ENCODE results near the gene BCAT1.
"Not testable (repeated sequence)": the region's sequence is repeated elsewhere in the genome, so short reads cannot be mapped to it uniquely, and the experiment has no call there.

BCAT1 gene

GRCh38 chr12:24960222-24960855 is 11.4 kb upstream of the BCAT1 start:
- POLR2A ChIA-PET, result no interaction called here
- DNase-seq, result peak; percentile 60 to 78 (median 75)
- Histone ChIP-seq H3K36me3 (ENCODE audit: control insufficient read depth in 4 of 4, insufficient read depth in 4 of 4, low read length in 3 of 4) (no peaks in the 10 kb centered on the region), H3K27ac (ENCODE audit: insufficient read depth in 1 of 2, low read depth in 1 of 2, low read length in 2 of 2, poor library complexity in 1 of 2, severe bottlenecking in 2 of 2) (no peak overlapping the region), H3K4me3 (ENCODE audit: control insufficient read depth in 1 of 7, extremely low read depth in 1 of 7, insufficient read depth in 4 of 7, low read depth in 2 of 7, low read length in 6 of 7) (no peak overlapping the region), H3K9me3 (ENCODE audit: control extremely low read depth in 1 of 5, control insufficient read depth in 4 of 5, insufficient read depth in 2 of 5, low read depth in 1 of 5, low read length in 4 of 5) (peaks cover 0 to 17% (median 0%) of the 10 kb centered on the region in 5 experiments), H3K4me1 (ENCODE audit: control extremely low read depth in 1 of 4, control insufficient read depth in 4 of 4, insufficient read depth in 4 of 4, low read length in 3 of 4) (no peaks in the 10 kb centered on the region), H3K27me3 (replicated peaks in 2 of 5; ENCODE audit: control insufficient read depth in 4 of 5, insufficient read depth in 5 of 5, low read length in 4 of 5) (no peaks in the 10 kb centered on the region)
- CTCF ChIA-PET, result interaction anchor here (0.8 to 2.1 kb wide), 9 partner anchors 8 to 170 kb away, joined by 3 to 7 read pairs (median 3); no protein-coding TSS in a partner anchor
- WGBS (ENCODE audit: insufficient coverage), result 43% methylated on average over 1 of the region's 2 CpGs

GRCh38 chr12:24956351-24956750 is 7.5 kb upstream of the BCAT1 start:
- H3K27ac ChIP-seq (ENCODE audit: insufficient read depth in 1 of 2, low read depth in 1 of 2, low read length in 2 of 2, poor library complexity in 1 of 2, severe bottlenecking in 2 of 2); DNase-seq; H3K4me3 ChIP-seq (ENCODE audit: control insufficient read depth in 1 of 7, extremely low read depth in 1 of 7, insufficient read depth in 4 of 7, low read depth in 2 of 7, low read length in 6 of 7); POLR2A ChIA-PET; H3K4me1 ChIP-seq (ENCODE audit: control extremely low read depth in 1 of 4, control insufficient read depth in 4 of 4, insufficient read depth in 4 of 4, low read length in 3 of 4); H3K9me3 ChIP-seq (ENCODE audit: control extremely low read depth in 1 of 5, control insufficient read depth in 4 of 5, insufficient read depth in 2 of 5, low read depth in 1 of 5, low read length in 4 of 5); H3K36me3 ChIP-seq (ENCODE audit: control insufficient read depth in 4 of 4, insufficient read depth in 4 of 4, low read length in 3 of 4); H3K27me3 ChIP-seq (replicated peaks in 2 of 5; ENCODE audit: control insufficient read depth in 4 of 5, insufficient read depth in 5 of 5, low read length in 4 of 5): not testable (repeated sequence)
- 97% methylated on average over 4 of the region's 6 CpGs for WGBS (ENCODE audit: insufficient coverage)
- CTCF ChIA-PET, result interaction anchor here (1.6 kb wide), 1 partner anchor 103 kb away, joined by 5 read pairs; no protein-coding TSS in a partner anchor

- ChIA-PET CTCF (interaction anchor here (0.7 to 1.6 kb wide), 2 partner anchors 102 to 349 kb away, joined by 3 to 5 read pairs; no protein-coding TSS in a partner anchor), POLR2A (interaction anchor here (0.7 kb wide), 1 partner anchor 102 kb away, joined by 4 read pairs; no protein-coding TSS in a partner anchor)
- no peak overlapping the region for H3K27ac ChIP-seq (ENCODE audit: insufficient read depth in 1 of 2, low read depth in 1 of 2, low read length in 2 of 2, poor library complexity in 1 of 2, severe bottlenecking in 2 of 2)
- 77% methylated on average over 5 of the region's 18 CpGs for WGBS (ENCODE audit: insufficient coverage)
- peaks cover 0 to 4% (median 0%) of the 10 kb centered on the region in 4 experiments for H3K4me1 ChIP-seq (ENCODE audit: control extremely low read depth in 1 of 4, control insufficient read depth in 4 of 4, insufficient read depth in 4 of 4, low read length in 3 of 4)
- no peaks in the 10 kb centered on the region for H3K27me3 ChIP-seq (replicated peaks in 2 of 5; ENCODE audit: control insufficient read depth in 4 of 5, insufficient read depth in 5 of 5, low read length in 4 of 5)
- DNase-seq, result no peak
- no peaks in the 10 kb centered on the region for H3K9me3 ChIP-seq (ENCODE audit: control extremely low read depth in 1 of 5, control insufficient read depth in 4 of 5, insufficient read depth in 2 of 5, low read depth in 1 of 5, low read length in 4 of 5)
- H3K4me3 ChIP-seq (ENCODE audit: control insufficient read depth in 1 of 7, extremely low read depth in 1 of 7, insufficient read depth in 4 of 7, low read depth in 2 of 7, low read length in 6 of 7), result no peak overlapping the region
- no peaks in the 10 kb centered on the region for H3K36me3 ChIP-seq (ENCODE audit: control insufficient read depth in 4 of 4, insufficient read depth in 4 of 4, low read length in 3 of 4)
Measured at GRCh38 chr12:24955853-24956252, 7.0 kb upstream of the BCAT1 start.

- Histone ChIP-seq H3K36me3 (ENCODE audit: control insufficient read depth in 4 of 4, insufficient read depth in 4 of 4, low read length in 3 of 4) (no peaks in the 10 kb centered on the region), H3K4me3 (ENCODE audit: control insufficient read depth in 1 of 7, extremely low read depth in 1 of 7, insufficient read depth in 4 of 7, low read depth in 2 of 7, low read length in 6 of 7) (no peak overlapping the region), H3K27me3 (replicated peaks in 2 of 5; ENCODE audit: control insufficient read depth in 4 of 5, insufficient read depth in 5 of 5, low read length in 4 of 5) (no peaks in the 10 kb centered on the region), H3K9me3 (ENCODE audit: control extremely low read depth in 1 of 5, control insufficient read depth in 4 of 5, insufficient read depth in 2 of 5, low read depth in 1 of 5, low read length in 4 of 5) (no peaks in the 10 kb centered on the region), H3K4me1 (ENCODE audit: control extremely low read depth in 1 of 4, control insufficient read depth in 4 of 4, insufficient read depth in 4 of 4, low read length in 3 of 4) (peaks cover 0 to 4% (median 0%) of the 10 kb centered on the region in 4 experiments), H3K27ac (ENCODE audit: insufficient read depth in 1 of 2, low read depth in 1 of 2, low read length in 2 of 2, poor library complexity in 1 of 2, severe bottlenecking in 2 of 2) (no peak overlapping the region)
- CTCF ChIA-PET, result interaction anchor here (0.7 kb wide), 1 partner anchor 350 kb away, joined by 3 read pairs; no protein-coding TSS in a partner anchor
- POLR2A ChIA-PET, result interaction anchor here (0.7 kb wide), 1 partner anchor 103 kb away, joined by 4 read pairs; no protein-coding TSS in a partner anchor
- 89% methylated on average over 3 of the region's 3 CpGs for WGBS (ENCODE audit: insufficient coverage)
- no peak for DNase-seq
Measured at GRCh38 chr12:24955389-24955788, 6.5 kb upstream of the BCAT1 start.

- no peak for DNase-seq
- WGBS (ENCODE audit: insufficient coverage), result 84% methylated on average over 2 of the region's 3 CpGs
- no peak overlapping the region for H3K27ac ChIP-seq (ENCODE audit: insufficient read depth in 1 of 2, low read depth in 1 of 2, low read length in 2 of 2, poor library complexity in 1 of 2, severe bottlenecking in 2 of 2)
- no peaks in the 10 kb centered on the region for H3K9me3 ChIP-seq (ENCODE audit: control extremely low read depth in 1 of 5, control insufficient read depth in 4 of 5, insufficient read depth in 2 of 5, low read depth in 1 of 5, low read length in 4 of 5)
- H3K4me1 ChIP-seq (ENCODE audit: control extremely low read depth in 1 of 4, control insufficient read depth in 4 of 4, insufficient read depth in 4 of 4, low read length in 3 of 4), result peaks cover 0 to 9% (median 3%) of the 10 kb centered on the region in 4 experiments
- no peak overlapping the region for H3K4me3 ChIP-seq (ENCODE audit: control insufficient read depth in 1 of 7, extremely low read depth in 1 of 7, insufficient read depth in 4 of 7, low read depth in 2 of 7, low read length in 6 of 7)
- no peaks in the 10 kb centered on the region for H3K27me3 ChIP-seq (replicated peaks in 2 of 5; ENCODE audit: control insufficient read depth in 4 of 5, insufficient read depth in 5 of 5, low read length in 4 of 5)
- no peaks in the 10 kb centered on the region for H3K36me3 ChIP-seq (ENCODE audit: control insufficient read depth in 4 of 4, insufficient read depth in 4 of 4, low read length in 3 of 4)
- POLR2A ChIA-PET, result no interaction called here
- CTCF ChIA-PET, result no interaction called here
Measured at GRCh38 chr12:24954261-24954660, 5.4 kb upstream of the BCAT1 start.

- Histone ChIP-seq H3K9me3 (ENCODE audit: control extremely low read depth in 1 of 5, control insufficient read depth in 4 of 5, insufficient read depth in 2 of 5, low read depth in 1 of 5, low read length in 4 of 5) (no peaks in the 10 kb centered on the region), H3K4me1 (ENCODE audit: control extremely low read depth in 1 of 4, control insufficient read depth in 4 of 4, insufficient read depth in 4 of 4, low read length in 3 of 4) (peaks cover 7 to 15% (median 14%) of the 10 kb centered on the region in 4 experiments), H3K27me3 (replicated peaks in 2 of 5; ENCODE audit: control insufficient read depth in 4 of 5, insufficient read depth in 5 of 5, low read length in 4 of 5) (no peaks in the 10 kb centered on the region), H3K36me3 (ENCODE audit: control insufficient read depth in 4 of 4, insufficient read depth in 4 of 4, low read length in 3 of 4) (no peaks in the 10 kb centered on the region), H3K4me3 (ENCODE audit: control insufficient read depth in 1 of 7, extremely low read depth in 1 of 7, insufficient read depth in 4 of 7, low read depth in 2 of 7, low read length in 6 of 7) (no peak overlapping the region), H3K27ac (ENCODE audit: insufficient read depth in 1 of 2, low read depth in 1 of 2, low read length in 2 of 2, poor library complexity in 1 of 2, severe bottlenecking in 2 of 2) (no peak overlapping the region)
- ChIA-PET CTCF (interaction anchor here (0.8 kb wide), 1 partner anchor 179 kb away, joined by 3 read pairs; no protein-coding TSS in a partner anchor), POLR2A (no interaction called here)
- DNase-seq, result no peak
- WGBS (ENCODE audit: insufficient coverage), result 67% methylated on average over 1 of the region's 1 CpG
Measured at GRCh38 chr12:24952389-24952788, 3.5 kb upstream of the BCAT1 start.

GRCh38 chr12:24950231-24950834 is 1.4 kb upstream of the BCAT1 start:
- WGBS (ENCODE audit: insufficient coverage), result 76% methylated on average over 3 of the region's 3 CpGs
- peak; percentile 28 to 53 (median 44) for DNase-seq
- Histone ChIP-seq H3K4me3 (ENCODE audit: control insufficient read depth in 1 of 7, extremely low read depth in 1 of 7, insufficient read depth in 4 of 7, low read depth in 2 of 7, low read length in 6 of 7) (no peak overlapping the region), H3K27ac (ENCODE audit: insufficient read depth in 1 of 2, low read depth in 1 of 2, low read length in 2 of 2, poor library complexity in 1 of 2, severe bottlenecking in 2 of 2) (peak overlapping the region in 1 of 2 experiments; percentile 84), H3K27me3 (replicated peaks in 2 of 5; ENCODE audit: control insufficient read depth in 4 of 5, insufficient read depth in 5 of 5, low read length in 4 of 5) (no peaks in the 10 kb centered on the region), H3K36me3 (ENCODE audit: control insufficient read depth in 4 of 4, insufficient read depth in 4 of 4, low read length in 3 of 4) (peaks cover 0 to 2% (median 0%) of the 10 kb centered on the region in 4 experiments), H3K4me1 (ENCODE audit: control extremely low read depth in 1 of 4, control insufficient read depth in 4 of 4, insufficient read depth in 4 of 4, low read length in 3 of 4) (peaks cover 11 to 35% (median 31%) of the 10 kb centered on the region in 4 experiments), H3K9me3 (ENCODE audit: control extremely low read depth in 1 of 5, control insufficient read depth in 4 of 5, insufficient read depth in 2 of 5, low read depth in 1 of 5, low read length in 4 of 5) (no peaks in the 10 kb centered on the region)
- POLR2A ChIA-PET, result no interaction called here
- CTCF ChIA-PET, result interaction anchor here (0.8 to 1.6 kb wide), 9 partner anchors 8 to 205 kb away, joined by 3 to 6 read pairs (median 4); no protein-coding TSS in a partner anchor
